GM19438 (cell line): Measurements from ENCODE around the gene PRC1.
"Not testable (repeated sequence)": the region's sequence is repeated elsewhere in the genome, so short reads cannot be mapped to it uniquely, and the experiment has no call there.

Experiments
- ATAC-seq: cut with Tn5 transposase; IDR thresholded peaks from one replicate; pipeline ENCODE4 v1.9.1; 2021; ENCODE audit warnings: low read depth; ENCODE audit not compliant: unreplicated experiment

Gene PRC1

DNA sequence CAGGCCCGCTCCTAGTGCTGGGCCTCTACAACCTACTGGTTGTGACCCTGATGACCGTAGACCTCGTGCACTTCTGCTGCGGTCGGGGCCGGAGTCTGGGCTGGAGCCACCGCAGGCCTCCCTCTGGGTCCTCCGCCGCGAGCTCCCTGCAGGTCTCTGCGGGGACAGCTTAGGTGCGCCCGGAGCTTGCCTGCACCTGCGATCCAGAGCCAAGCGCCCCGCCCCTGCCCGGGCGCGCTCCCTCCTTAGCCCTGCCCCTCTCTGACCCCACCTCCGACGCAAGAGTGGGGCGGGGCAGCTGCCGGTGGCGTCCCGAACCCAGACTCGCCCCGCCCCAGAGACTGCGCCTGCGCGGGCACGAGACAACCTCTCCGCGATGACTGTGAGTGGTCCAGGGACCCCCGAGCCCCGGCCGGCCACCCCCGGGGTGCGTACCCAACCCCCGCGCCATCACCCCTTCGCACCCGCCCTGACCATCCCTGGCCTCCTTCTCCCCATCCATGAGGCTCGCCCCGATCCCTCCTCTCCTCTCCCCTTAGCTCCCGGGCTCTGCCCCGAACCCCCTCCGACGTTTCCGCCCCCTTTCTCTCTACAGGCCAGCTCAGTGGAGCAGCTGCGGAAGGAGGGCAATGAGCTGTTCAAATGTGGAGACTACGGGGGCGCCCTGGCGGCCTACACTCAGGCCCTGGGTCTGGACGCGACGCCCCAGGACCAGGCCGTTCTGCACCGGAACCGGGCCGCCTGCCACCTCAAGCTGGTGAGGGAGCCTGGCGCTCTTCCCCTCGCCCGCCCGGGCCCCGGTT, 59.2 kb downstream of the PRC1 start, which contains the start of gene UNC45A:
UNC45A (plus strand) TSS at position 337 of the 803 bp plus-strand sequence; CDS start at position 377, 40 bp downstream.
- ATAC-seq, result peak; percentile 61

- peak; percentile 28 for ATAC-seq
Observed at GRCh38 chr15:90934256-90934948, 59.9 kb downstream of the PRC1 start.

DNA sequence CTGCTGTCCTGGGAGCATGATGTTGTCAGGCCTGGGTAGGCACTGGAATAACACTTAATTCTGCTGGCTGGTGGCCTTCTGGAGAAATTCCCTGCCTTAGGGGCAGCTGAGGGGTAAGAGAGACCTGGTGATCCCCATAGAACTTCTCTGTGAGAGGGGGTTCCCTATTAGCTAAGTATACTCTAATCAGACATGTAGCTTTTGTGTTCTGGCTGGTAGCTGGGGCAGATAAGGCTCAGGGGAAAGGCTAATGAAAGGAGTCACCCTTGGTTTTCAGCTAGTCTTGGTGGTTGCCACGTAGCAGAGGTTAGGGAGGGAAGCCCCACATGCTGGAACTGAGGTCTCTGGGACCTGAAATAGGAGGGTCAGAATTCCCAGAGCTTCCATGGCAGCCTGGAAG, 61.0 kb downstream of the PRC1 start:
- no peak for ATAC-seq

- no peak for ATAC-seq
Observed at GRCh38 chr15:90932660-90932991, 61.7 kb downstream of the PRC1 start.

DNA sequence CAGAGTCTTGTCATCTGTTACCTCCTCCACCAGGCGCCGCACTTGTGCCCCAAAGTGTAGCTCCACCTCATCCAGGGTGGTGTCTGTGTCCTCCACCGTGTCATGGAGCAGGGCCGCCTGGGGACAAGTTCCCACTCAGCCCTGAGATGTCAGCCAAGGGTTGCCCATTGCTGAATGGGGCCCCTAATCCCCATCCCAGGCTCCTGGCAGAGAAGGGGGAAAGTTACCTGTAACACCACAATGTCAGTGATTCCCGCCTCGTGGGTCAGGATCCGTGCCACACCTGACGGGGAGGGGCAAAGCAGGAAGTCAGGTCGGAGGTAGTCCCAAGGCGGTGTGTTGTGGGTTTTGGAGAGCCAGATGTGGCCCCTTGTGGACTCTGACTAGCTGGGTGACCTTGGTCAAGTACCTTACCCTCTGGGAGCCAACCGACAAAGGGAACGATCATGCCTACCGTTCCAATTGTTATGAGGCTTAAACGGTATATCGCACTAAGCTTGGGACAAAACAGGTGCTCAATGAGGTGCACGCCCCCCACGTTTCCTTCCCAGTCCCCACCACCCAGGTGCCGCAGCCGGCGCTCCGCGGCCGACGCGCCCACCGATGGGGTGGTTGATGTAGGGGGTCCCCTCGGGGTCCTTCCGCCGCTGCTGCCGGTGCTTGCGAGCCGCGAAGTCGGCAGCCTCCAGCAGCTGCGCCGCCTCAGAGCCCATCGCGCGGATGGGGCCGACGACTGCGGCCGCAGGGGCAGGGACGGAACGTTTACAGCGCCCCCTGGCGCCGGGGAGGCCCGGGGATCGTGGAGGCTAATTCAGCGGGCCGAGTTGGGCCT, 62.3 kb downstream of the PRC1 start, which contains the start of gene HDDC3:
HDDC3 (minus strand) TSS at position 722 of the 832 bp plus-strand sequence; CDS start at position 713, 9 bp downstream.
- peak; percentile 46 for ATAC-seq

DNA sequence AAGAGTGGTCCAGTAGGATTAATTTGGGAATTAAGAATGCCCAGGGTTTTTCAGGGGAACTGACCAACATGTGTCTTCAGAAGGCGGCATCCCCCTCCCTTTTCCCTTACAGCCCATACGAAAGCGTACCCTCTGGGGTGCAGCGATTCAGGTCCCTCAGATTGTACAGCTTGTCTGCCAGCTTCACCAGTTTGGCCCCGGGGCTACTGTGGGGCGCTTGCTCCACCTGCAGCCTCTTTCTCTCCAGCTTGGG, 62.8 kb downstream of the PRC1 start:
- no peak for ATAC-seq

DNA sequence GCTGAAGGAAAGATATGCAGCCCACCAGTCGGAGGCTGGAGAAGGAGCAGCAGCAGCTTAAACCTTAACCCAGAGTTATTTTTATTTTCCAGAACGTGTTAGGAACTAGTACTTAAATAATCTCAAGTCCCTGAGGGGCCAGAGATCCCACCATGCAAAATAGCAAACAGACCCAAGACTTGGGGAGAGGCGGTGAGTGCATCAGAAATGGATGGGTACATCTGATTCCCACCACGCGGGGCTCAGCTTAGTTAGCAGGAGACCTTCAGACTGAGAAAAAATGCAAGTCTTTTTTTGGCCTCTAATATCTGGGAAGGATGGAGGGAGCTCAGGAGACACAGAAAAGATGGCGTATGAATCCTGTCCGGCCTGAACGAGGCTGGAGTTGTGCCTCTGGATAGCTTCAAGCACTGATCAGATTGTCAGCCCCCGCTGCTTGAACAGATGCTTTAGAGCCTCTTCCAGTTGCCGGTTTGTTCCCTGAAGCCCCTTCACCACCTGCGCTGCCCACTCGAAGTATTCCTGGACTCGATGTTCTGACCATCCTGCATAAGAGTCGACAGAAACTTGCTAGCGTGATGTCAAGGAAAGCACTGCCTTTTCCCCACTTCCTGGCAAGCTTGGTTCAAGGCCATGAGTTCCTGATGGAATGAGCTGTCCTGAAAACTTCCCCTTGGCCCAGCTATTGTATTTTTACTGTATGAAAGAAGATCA, 63.3 kb downstream of the PRC1 start:
- ATAC-seq, result no peak

DNA sequence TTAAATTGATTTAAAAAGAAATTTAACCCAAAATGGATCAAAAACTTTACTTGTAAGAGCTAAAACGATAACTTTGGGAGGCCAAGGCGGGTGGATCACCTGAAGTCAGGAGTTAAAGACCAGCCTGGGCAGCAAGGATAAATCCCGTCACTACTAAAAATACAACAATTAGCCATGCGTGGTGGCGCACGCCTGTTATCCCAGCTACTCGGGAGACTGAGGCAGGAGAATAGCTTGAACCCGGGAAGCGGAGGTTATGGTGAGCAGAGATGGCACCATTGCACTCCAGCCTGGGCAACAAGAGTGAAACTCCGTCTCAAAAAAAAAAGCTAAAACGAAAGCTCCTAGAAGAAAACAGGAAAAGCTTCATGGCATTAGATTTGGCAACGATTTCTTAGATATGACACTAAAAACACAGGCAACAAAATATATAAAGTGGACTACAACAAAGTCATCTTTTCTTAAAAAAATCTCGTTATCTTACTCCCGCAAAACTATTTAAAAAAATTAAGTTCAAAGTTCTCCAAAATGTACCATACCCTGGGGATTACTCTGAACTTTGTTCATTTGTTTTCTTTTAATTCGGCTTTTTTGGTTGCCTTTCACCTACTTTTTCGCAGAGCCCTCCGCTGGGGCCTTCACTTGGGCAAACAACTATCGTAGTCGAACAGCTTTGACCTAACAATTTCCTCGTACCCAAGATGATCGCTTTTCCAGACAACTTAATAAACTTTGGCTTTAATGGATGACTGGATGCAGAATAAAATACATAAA, 64.9 kb downstream of the PRC1 start:
- no peak for ATAC-seq

DNA sequence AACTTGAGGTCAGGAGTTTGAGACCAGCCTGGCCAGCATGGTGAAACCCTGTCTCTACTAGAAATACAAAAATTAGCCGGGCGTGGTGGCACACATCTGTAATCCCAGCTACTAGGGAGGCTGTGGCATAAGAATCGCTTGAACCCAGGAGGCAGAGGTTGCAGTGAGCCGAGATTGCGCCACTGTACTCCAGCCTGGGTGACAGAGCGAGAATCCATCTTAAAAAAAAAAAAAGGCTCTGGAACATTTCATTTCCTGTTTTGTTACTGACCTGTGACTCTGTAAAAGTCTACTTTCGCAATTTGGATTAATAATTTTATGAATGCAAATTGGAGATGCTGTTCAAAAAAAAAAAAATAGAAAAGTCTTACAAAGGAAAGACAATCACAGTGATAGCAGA, 66.2 kb downstream of the PRC1 start:
- not testable (repeated sequence) for ATAC-seq

- not testable (repeated sequence) for ATAC-seq
Observed at GRCh38 chr15:90926766-90927165, 67.6 kb downstream of the PRC1 start.

DNA sequence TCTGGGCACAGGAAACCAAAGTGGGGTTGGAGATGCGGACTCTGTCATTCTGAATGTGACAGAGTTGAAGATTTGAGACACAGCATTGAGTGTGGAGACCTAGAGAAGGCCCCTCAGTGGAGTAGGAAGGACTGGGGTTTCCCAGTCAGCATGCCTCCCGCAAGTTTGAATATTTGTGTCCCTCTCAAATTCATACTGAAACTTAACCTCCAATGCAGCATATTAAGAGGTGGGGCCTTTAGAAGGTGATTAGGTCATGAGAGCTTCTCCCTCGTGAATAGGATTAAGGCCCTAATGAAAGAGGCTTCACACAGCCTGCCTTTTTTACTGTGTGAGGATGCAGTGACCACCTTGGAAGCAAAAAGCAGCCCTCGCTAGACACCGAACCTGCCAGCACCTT, 70.0 kb downstream of the PRC1 start:
- peak; percentile 50 for ATAC-seq

- peak; percentile 83 for ATAC-seq
Observed at GRCh38 chr15:90922712-90923322, 71.5 kb downstream of the PRC1 start.

DNA sequence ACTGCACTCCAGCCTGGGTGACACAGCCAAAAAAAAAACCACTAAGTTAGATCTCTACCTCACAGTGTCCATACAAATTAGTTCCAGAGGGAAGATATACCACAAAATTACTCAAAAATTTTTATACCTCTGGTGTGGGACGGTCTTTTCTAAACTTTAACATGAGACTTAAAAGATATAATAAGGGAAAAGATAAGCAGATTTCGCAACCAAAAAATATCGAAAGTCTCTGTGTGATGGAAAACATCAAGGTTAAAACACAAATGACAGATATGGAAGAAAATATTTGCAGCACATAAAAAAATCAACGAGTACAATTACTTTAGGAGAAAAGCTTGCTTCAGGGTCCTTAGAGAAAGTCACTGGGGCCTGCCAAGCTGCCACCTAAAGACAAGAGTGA, 72.4 kb downstream of the PRC1 start:
- ATAC-seq, result no peak

GRCh38 chr15:90918835-90919234, 75.5 kb downstream of the PRC1 start:
- no peak for ATAC-seq

GRCh38 chr15:90918034-90918788, 76.1 kb downstream of the PRC1 start:
- ATAC-seq, result no peak

- ATAC-seq, result no peak
Observed at GRCh38 chr15:90917569-90917968, 76.8 kb downstream of the PRC1 start.

- ATAC-seq, result no peak
Observed at GRCh38 chr15:90916461-90916860, 77.9 kb downstream of the PRC1 start.
